HG02973 (cell line): ENCODE data around the gene PRR15.

Experiments
- ATAC-seq: cut with Tn5 transposase; IDR thresholded peaks from one replicate; pipeline ENCODE4 v1.9.1; 2021; ENCODE audit warnings: moderate library complexity; ENCODE audit not compliant: unreplicated experiment

The PRR15 gene

DNA sequence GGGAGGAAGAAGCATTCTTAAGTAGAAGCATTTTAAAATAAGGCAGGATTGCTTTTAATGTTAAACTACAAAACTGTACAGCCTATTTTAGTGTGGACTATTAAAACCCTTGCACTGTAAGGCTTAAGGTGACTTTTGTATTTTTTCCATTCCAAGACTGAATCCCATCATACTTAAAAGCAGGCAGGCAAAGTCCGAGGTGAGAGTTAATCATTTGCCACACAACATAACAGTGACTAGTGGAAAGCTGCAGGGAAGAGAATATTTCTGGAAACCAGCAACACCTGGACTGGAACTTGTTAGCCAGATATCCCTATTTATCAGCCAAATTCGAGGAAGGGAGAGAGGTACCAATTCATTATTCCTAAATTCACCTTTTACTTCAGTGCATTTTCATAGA, 3.5 kb downstream of the PRR15 start:
- ATAC-seq = no peak

DNA sequence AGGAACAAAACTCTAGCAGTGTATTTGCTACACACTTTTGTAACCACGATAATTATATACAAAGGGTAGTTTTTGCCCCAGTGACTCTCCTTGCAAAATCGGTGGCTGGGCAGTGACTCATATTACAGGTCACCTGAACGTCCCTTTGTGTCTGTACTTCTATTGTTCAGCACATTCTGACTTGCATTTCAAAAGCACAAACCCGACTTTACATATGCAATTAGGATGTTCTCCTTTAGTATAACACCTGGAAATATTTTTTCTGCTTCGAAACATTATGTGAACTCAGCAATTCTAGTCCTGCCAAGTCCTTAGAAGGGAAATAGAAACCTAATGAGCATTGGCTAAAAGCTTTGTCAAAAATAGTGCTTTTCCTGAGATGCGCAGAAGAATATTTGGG, 6.0 kb downstream of the PRR15 start:
- ATAC-seq = no peak

DNA sequence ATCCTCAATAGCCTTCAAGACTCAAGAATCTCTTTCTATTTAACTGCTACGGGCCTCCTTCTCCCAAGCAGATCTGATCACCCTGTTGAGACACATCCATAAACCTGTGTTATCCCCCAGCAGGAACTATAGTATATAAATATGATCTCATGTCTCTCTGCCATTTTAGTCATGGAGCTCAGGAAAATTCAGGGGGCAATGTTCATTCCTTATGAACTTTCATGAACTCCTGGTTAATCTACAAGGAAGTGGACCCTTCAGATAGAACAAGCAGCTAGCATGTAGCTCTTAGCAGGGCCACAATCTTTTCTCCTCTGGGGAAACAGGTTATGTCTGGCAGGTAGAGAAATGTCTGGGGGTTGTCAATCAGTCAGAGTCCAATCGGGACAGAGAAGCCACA, 8.9 kb downstream of the PRR15 start:
- ATAC-seq = no peak

DNA sequence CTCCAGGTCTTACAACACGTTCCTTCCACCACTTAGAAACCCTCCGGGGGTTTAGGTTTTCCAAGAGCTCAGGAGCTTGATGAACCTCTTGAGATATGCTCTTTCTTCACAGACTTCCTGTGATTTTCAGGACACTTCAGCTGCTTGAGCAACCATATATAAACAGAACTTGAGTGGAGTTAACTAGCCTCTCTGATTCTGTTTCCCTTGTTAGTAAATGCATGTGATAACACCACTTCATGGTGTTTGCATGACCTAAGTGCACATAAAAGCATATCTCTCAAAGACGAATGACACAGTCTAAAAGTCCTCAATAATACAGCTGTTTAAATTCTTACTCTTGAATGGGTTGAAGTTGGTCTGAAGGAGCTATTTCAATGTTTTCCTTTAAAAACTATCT, 9.9 kb downstream of the PRR15 start:
- no peak for ATAC-seq

DNA sequence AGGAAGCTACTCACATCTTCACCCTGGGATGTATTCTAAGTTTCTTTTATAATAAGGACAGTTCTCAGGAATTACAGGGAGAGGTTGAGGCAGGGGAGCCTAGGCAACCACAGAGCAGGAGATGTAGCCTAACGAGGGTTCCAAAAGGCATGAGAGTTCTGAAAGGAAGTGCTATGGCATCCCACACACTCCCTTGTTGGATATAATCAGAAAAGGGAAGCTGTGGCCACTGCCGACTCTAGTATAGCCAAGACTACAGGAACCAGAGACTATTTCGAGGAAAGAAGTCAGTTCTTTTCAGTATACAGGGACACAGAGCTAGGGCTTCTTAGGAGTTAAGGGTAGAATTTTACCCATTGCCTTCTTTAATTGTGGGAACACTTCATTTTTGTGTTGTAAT, 11.0 kb downstream of the PRR15 start:
- ATAC-seq = no peak

DNA sequence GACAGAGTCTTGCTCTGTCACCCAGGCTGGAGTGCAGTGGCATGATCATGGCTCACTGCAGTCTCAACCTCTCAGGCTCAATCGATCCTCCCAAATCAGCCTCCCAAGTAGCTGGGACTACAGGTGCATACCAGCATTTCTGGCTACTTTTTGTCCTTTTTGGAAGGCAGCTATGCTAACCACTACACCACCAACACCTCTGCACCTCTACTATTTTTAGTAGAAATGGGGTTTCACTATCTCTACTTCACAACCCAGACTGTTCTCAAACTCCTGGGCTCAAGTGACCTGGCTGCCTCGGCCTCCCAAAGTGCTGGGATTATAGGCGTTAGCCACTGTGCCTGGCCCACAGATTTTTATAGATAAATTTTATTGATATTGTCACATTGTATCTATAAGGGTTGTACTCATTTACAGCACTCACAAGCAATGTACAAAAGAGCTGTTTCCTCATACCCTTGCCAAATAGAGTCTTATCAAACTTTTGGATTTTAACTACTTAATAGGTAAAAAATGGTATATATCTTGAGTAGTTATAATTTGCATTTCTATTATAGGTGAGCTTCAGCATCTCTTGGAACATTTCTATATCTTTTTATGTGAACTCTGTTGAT, 23.7 kb downstream of the PRR15 start:
- ATAC-seq = no peak

DNA sequence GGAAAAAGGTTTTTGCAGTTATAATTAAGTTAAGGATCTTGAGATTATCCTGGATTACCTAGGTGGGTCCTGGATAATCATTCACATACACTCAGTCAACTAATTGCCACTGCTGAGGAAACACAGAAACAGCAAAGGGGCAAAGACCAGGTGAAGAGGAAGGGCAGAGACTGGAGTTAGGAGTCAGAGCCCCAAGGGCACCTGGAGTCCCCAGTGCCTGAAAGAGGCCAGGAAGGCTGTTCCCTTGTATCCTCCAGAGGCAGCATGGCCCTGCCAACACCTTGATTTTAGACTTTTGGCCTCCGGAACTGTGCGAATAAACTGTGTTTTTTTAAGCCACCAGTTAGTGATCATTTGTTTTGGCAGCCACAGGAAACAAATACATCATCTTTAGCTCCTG, 24.6 kb downstream of the PRR15 start:
- no peak for ATAC-seq

DNA sequence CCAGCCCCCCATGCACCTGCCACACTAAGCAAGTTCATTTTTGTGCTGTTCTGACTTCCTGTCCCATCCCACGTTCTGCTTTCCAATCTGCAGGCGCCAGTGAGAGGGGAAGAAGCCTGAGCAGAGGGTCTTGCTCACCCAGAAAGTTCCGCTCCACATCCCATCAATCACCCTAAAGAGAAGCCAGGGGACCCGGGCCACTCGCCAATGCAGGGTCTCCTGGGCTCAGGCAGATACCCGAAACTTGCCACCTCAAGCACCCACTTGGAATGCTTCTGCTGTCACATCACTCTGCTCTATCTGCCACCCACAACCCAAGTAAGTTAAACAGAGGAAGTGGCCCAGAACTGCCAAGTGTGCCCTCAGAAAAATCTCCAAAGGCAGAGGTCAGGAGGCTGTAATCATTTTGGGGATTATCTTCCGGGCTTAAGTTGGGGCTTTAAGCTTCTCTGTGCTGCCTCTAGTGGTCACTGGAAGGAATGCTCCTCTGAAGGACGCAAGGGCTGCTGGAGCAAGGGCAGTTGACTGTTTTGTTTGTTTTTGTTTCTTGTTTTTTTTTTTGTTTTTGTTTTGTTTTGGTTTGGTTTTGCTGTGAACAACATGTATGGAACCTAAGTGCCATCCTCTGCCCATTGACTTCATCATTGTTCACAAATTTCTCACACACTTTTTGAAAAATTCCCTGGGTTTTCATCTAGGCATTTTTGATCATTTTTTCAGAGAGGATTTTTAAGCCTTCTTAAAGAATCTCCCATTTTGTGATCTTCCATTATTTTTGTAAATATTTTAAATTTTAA, 25.5 kb downstream of the PRR15 start:
- no peak for ATAC-seq

DNA sequence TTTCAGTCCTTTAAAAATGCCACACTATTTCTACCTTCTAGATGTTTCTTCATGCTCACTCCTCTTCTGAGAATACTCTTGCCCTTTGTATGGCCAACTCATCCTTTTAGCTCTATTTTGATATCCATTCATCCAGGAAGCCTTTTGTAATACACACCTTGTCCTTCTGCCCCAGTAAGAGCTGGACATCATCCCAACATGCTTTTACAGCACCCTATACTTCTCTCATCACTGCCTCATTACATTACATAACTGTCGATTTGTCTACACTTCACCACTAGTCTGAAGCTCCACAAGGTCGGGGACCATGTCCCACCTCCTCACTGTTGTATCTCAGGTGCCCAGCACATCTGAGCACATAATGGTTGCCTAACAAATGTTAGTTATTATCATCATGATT, 29.2 kb downstream of the PRR15 start:
- no peak for ATAC-seq

DNA sequence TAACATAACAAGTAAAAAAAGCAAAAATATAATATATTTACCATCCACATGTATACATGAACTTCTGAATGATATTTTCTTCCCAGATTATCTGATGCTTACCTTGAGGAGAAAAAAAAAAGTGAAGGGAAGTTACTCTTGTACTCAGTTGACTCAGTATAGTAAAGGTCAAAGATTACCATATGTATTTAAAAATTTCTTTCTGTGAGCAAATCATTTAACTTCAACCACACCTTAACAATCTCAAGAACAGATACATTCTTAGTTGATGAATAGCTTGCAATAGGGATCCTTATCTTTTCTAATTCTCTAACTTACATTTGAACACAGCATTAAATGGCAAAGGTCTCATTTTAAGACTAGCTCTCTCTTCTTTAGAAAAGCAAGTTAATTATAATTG, 29.8 kb downstream of the PRR15 start:
- ATAC-seq = no peak

DNA sequence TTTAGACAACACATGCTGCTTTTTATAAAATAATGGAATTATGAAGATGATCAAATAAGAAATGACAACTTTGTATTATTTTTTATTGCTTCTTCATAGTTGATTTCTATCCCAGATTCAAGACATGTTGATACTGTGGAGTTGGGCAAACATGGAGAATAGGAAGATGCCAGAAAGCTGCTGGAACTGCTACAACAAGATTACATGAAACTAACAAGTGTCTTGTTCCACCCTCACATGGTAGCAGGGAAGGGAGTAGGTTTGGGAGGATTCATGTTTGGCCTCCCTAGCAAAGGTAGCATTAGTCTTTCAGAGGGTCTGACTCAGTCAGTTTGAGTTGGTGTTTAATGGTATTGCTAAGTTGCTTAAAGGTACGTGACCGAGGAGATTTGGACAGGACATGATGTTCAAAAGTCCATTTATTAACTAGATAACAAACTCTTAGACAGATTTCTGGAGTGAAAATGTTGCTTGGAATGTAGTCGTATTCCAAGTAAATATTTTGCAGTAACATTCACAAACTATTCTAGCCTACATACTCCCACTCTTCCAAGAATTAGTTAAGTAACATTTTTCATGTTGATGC, 33.1 kb downstream of the PRR15 start:
- no peak for ATAC-seq

DNA sequence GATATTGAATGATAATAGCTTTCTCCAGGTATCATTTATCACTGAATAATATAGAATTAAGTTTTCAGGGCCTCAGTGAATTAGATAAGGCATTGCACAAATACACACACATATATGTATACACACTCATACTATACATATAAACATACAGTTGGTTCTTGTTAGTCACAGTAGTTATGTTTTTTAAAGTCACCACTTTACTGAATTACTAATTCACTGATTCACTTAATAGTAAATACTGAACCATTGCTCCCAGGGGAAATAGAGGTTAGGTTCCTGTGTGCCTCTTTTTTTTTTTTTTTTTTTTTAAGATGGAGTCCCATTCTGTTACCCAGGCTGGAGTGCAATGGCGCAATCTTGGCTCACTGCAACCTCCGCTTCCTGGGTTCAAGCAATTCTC, 33.6 kb downstream of the PRR15 start:
- no peak for ATAC-seq

DNA sequence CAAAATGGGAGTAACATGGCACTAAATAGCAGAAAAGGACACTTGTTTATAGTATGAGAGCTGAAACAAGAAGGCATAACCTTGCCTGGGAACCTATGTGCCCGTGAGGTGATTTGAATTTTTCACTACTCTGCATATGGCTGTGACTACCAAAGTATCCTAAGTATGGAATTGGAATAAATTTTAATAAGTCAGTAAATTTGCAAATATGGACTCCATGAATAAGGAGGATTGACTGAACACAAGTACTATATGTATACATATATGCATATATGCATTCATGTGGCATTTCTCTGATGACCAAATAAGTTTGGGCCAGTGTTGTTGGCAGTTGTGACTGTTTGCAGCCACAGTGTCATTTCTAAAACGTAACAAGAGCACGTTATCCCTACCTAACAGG, 34.5 kb downstream of the PRR15 start:
- no peak for ATAC-seq

DNA sequence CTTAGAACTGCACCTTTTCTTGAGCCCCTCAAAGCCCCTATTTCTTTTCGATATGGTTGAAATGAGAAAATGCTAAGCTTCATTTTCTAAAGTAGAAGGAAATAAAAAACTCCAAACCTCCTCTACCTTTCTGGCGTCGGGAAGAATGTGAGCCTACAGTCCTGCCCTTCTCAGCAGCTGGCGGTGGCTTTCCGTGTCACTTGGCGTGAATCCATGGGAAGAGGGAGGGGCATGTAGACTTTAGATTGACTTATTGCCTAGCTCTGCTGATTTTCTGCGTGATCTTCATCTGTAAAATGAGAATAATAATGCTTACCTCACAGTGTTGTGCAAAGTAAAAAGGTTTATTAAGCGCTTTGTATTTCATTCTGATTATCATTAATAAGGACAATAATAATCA, 35.0 kb downstream of the PRR15 start:
- ATAC-seq = no peak

DNA sequence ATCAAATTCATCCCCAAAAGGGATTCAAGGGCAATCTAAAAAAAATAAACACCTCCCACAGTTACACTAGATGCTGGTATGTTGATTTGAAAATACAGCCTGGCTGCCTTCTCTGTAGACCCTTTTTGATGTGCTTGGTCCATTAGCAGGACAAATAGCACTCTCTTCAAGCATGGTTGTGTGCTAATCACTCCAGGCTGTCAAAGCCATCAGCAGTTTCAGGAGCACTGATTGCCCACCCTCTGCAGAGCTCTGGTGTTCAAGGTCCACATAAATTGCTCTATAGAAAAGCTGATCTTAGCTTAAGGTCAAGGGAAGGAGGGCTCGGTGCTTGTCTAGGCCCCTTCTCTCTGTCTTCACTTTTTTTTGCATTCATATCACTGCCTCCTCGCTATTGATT, 35.4 kb downstream of the PRR15 start:
- ATAC-seq = no peak

DNA sequence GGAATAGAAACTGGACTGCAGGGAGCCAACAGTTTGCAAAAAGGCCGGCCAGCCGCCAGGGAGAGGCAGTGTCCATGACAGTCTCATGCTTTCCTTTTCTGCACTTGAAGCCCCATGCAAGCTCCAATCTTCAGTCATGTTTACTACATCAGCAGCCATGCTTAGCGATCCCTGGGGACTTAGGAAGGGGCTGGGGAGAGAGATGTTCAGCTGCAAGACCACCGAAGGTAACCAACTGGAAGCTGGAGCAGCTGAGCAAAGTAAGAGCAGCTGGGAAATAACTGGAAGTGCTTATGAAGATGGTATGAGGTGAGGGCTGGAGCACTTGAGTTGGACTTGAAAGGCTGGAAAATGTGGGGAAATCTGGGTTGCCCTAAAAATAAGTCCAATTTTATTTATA, 37.0 kb downstream of the PRR15 start:
- no peak for ATAC-seq

DNA sequence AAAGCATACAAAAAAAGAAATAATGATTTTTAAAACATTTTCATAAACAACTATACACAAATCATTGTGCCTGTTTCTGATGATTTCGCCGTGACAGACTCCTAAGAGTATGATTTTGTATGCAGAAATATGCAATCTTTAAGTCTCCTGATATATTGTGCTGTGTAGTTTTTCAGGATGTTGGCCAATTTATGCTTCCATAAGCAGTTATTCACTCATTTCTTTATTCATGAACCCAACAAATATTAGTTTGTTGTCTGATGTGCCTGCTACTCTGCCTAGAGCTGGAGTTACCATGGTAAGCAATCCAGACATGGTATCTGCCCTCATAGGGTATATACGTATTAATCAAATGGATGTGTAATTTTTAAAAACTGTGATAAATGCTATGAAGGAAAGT, 40.4 kb downstream of the PRR15 start:
- no peak for ATAC-seq

DNA sequence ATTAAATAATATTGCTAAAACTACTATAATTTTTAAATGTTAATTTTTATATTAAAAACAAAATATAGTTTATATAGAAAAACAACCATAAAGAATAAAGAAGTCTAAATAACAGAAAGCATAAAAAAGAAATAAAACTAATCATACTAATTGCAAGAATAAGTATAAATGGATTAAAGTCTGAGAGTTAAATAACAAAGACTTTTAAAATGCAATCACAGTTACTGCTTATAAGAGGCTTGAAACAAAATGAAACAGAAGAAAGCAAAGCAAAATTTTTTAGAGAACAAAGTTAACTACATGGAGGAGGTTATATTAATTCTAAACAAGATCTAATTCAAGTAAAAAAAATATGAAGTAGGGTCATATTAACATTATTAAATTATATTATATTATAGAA, 41.1 kb downstream of the PRR15 start:
- no peak for ATAC-seq

DNA sequence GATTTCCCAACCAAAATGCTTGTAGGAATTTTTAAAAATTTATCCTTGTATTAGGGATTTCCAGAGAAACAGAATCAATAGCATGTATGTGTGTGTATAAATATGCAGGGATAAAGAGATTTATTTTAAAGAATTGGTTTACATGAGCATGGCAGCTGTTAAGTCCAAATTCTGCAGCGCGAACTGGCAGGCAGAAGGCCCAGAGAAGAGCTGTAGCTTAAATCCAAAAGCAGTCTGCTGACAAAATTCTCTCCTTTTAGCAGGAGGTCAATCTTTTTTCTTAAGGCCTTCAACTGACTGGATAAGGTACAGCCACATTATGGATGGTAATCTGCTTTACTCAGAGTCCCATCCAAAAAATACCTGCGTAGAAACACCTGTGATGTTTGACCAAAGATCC, 42.0 kb downstream of the PRR15 start:
- no peak for ATAC-seq

DNA sequence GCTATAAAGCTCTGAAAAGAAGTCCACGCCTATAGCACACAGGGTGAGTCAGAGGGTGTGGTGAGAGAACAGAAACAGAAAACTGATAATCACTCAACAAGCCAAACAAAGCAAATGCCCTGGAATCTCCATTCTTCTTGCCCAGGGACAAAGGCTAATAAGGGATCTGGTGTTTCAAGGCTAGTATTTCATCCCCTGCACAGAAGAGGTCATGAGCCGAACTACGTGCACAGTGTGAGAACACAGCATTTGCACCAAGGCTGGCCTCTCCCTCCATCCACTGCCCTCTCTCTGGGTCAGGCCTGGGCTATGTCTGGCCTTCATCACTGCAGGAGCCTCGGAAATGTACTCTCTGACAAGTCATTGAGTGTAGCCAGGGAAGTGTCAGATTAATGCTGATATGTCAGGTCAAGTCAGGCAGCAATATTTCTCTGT, 42.7 kb downstream of the PRR15 start:
- ATAC-seq = no peak

DNA sequence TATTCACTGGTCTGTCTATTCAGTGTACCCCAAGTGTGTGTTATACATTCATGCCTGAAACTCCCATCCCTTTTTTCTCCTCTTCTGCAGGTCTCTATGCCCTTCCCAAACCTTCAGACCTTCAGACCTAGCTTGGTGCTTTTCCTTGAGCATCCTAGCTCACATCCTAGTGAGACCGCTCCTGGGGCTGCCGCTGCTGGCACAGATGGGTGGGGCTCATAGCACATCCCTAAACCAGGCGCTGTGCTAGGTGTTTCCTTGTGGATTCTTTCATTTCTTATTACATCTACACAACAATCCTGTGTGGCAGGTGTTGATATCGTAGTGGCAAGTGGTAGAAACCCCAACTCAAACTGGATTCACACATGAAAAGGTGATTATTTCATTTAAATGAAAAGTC, 43.2 kb downstream of the PRR15 start:
- ATAC-seq = no peak

DNA sequence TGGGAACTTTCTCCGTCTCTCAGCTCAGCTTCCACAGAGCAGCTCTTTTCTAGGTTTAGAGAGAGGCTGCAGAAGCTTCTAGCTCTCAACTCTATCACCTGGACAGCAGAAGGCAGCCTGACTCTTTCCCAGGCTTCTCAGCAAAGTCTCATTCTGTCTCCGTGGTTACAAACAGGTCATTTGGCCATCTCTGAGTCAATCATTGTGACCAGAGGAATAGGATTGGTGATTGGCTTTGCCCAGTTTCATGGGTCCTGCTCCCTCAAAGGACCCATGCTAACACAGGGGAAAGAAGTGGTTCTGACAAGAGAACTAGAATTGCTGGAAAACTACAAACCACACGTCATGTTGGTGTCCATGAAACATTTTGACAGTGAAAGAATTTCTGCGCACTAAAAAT, 43.6 kb downstream of the PRR15 start:
- ATAC-seq = no peak

DNA sequence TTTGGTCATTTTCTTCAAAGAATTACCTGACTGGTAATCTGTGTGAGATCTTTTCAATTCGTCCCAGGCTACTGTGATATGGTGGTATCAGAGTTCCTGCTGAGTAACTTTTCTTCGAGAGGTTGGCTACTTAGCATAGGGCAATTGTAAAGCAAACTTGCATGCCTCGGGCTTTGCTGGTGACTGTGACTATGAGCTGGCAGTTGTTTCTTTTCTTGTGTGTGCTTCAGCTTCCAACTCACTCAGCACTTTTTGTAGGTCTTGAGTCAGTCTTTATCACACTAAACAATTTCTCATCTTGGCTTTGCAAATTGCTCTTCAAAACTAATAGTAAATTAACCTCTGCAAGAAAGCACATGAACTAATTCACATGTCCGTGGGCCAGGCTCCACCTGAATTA, 44.3 kb downstream of the PRR15 start:
- no peak for ATAC-seq
